GM23248 (cell line): ENCODE measurements around the gene DICER1.

Experiments used
- EZH2 ChIP-seq: fragments of 200-600 bp; sonication (generic); IDR thresholded peaks from 2 replicates; pipeline ENCODE4 v1.6.1; 2018; ENCODE audit warnings: antibody characterized with exemption, mild to moderate bottlenecking; ENCODE audit not compliant: insufficient read depth, poor library complexity, severe bottlenecking
- EZH2phosphoT487 ChIP-seq: fragments of 200-600 bp; sonication (generic); IDR thresholded peaks from 2 replicates; pipeline ENCODE4 v1.6.1; 2018; ENCODE audit warnings: antibody characterized with exemption, moderate library complexity, mild to moderate bottlenecking, low read depth; ENCODE audit not compliant: insufficient read depth

DNA sequence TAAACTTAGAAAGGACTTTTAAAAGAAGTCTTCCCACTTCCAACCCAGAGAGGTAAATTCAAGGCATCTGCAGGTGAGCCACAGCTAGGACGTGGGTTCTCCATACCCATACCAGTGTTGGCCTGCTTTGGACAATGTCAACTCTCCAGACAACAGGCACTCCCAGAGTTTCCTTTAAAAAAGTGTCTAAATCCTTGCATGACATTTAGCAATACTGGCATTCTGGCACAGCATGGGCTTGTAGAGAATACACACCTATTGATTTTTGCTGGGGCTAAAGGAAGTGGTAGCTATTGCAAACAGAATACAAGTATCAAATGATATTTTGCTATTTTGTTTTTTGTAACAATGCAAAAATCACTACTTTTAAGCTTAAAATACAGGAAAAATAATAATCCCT is 25.8 kb upstream of the DICER1 start:
- TF ChIP-seq EZH2phosphoT487 (no peak), EZH2 (no peak)
